Neutrophil (primary cell): Measurements from ENCODE around the gene GMFB.
"Not testable (repeated sequence)": the region's sequence is repeated elsewhere in the genome, so short reads cannot be mapped to it uniquely, and the experiment has no call there.

Source experiments
- H3K27ac ChIP-seq: fragments of 200-600 bp; sonication (generic); 2 replicates; pipeline ENCODE4 v1.5.1; 2016; ENCODE audit warnings: mild to moderate bottlenecking, moderate library complexity
- H3K27me3 ChIP-seq: fragments of 200-600 bp; sonication (generic); 2 replicates; pipeline ENCODE4 v1.6.0; 2016; ENCODE audit warnings: mild to moderate bottlenecking
- H3K36me3 ChIP-seq: fragments of 200-600 bp; sonication (generic); 2 replicates; pipeline ENCODE4 v1.5.1; 2017
- H3K4me1 ChIP-seq, 2 experiments: fragments of 200-600 bp in 1 of 2; sonication (generic) in 1 of 2; 1 replicate in 1 of 2; 2 replicates in 1 of 2; pipeline versions ENCODE4 v1.5.1 to v1.6.1; 2013 to 2016; ENCODE audit warnings: low read depth in 1 of 2, low read length in 1 of 2, mild to moderate bottlenecking in 1 of 2, moderate library complexity in 1 of 2; ENCODE audit not compliant: control insufficient read depth in 1 of 2, insufficient read depth in 1 of 2
- H3K4me3 ChIP-seq, 2 experiments: fragments of 200-600 bp in 1 of 2; sonication (generic) in 1 of 2; 1 replicate in 1 of 2; 2 replicates in 1 of 2; pipeline ENCODE4 v1.5.1; 2013 to 2016; ENCODE audit warnings: low read depth in 1 of 2, low read length in 1 of 2, mild to moderate bottlenecking in 1 of 2, moderate library complexity in 1 of 2
- H3K9me3 ChIP-seq: fragments of 200-600 bp; sonication (generic); 2 replicates; pipeline ENCODE4 v1.5.1; 2016
- TF ChIP-seq, protein P1 (sequence below): fragments of 200-600 bp; sonication (generic); IDR thresholded peaks from 2 replicates; pipeline ENCODE4 v1.5.1; 2016; ENCODE audit warnings: antibody characterized with exemption

GMFB gene

DNA sequence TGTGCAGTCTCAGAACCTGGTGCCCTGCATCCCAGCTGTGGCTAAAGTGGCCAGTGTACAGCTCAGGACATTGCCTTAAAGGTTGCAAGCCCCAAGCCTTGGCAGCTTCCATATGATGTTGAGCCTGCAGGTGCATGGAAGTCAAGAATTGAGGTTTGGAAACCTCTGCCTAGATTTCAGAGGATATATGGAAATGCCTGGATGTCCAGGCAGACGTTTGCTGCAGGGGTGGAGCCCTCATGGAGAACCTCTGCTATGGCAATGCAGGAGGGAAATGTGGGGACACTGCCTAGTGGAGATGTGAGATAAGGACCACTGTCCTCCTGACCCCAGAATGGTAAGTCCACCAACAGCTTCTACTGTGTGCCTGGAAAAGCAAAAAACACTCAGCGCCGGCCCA, 29.7 kb downstream of the GMFB start:
- Histone ChIP-seq H3K36me3 (no peaks in the 10 kb centered on the region), H3K27ac (no peak overlapping the region), H3K4me1 (peaks cover 8 to 9% of the 10 kb centered on the region in 2 experiments), H3K27me3 (no peaks in the 10 kb centered on the region), H3K9me3 (no peaks in the 10 kb centered on the region), H3K4me3 (no peak overlapping the region)
- TF ChIP-seq, protein P1, sequence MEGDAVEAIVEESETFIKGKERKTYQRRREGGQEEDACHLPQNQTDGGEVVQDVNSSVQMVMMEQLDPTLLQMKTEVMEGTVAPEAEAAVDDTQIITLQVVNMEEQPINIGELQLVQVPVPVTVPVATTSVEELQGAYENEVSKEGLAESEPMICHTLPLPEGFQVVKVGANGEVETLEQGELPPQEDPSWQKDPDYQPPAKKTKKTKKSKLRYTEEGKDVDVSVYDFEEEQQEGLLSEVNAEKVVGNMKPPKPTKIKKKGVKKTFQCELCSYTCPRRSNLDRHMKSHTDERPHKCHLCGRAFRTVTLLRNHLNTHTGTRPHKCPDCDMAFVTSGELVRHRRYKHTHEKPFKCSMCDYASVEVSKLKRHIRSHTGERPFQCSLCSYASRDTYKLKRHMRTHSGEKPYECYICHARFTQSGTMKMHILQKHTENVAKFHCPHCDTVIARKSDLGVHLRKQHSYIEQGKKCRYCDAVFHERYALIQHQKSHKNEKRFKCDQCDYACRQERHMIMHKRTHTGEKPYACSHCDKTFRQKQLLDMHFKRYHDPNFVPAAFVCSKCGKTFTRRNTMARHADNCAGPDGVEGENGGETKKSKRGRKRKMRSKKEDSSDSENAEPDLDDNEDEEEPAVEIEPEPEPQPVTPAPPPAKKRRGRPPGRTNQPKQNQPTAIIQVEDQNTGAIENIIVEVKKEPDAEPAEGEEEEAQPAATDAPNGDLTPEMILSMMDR: no peak

DNA sequence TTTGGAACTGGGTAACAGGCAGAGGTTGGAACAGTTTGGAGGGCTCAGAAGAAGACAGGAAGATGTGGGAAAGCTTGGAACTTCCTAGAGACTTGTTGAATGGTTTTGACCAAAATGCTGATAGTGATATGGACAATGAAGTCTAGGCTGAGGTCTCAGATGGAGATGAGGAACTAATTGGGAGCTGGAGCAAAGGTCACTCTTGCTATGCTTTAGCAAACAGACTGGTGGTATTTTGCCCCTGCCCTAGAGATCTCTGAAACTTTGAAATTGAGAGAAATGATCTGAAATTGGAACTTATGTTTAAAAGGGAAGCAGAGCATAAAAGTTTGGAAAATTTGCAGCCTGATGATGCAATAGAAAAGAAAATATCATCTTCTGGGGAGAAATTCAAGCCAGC, 30.2 kb downstream of the GMFB start:
- H3K27me3 ChIP-seq, H3K4me3 ChIP-seq, H3K36me3 ChIP-seq, H3K9me3 ChIP-seq, H3K4me1 ChIP-seq, H3K27ac ChIP-seq: not testable (repeated sequence)

DNA sequence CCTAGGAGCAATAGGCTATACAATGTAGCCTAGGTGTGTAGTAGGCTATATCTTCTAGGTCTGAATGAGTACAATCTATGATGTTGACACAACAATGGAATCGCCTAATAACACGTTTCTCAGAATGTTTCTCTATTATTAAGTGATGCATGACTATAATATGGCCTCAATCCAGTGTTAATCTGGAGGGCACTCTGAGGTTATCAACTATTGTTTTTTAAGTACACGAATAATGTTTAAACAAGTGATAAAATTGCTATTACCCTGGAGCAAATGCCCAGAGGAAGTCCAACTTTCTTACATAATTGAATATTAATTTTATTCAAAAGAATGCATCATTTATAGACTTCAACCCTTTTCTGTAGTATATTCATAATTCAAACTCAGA, 31.2 kb downstream of the GMFB start:
- H3K4me3 ChIP-seq: no peak overlapping the region
- no peak overlapping the region for H3K27ac ChIP-seq
- peaks cover under 1% of the 10 kb centered on the region in 2 experiments for H3K4me1 ChIP-seq
- H3K9me3 ChIP-seq: no peaks in the 10 kb centered on the region
- no peaks in the 10 kb centered on the region for H3K27me3 ChIP-seq
- no peaks in the 10 kb centered on the region for H3K36me3 ChIP-seq
- TF ChIP-seq, protein P1: no peak

DNA sequence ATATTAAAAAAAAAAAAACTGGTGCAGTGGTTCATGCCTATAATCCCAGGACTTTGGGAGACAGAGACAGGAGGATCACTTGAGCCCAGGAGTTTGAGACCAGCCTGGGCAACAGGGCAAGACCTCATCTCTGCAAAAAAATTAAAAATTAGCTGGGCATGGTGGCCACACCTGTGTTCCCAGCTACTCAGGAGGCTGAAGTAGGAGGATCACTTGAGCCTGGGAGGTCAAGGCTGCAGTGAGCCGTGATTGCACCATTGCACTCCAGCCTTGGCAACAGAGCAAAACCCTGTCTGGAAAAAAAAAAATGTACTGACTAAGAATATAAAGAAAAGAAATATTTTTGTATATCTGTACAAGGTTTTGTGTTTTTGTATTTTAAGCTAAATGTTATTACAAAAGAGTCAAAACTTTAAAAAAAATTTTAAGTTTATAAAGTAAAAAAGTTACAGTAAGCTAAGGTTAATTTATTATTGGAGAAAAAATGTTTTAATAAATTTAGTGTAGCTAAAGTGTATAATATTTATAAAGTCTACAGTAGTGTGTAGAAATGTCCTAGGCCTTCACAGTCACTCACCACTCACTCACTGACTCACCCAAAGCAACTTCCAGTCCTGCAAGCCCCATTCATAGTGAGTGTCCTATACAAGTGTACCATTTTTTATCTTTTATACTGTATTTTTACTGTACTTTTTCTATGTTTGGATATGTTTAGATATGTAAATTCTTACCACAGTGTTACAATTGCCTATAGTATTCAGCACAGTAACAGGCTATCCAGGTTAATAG, 31.8 kb downstream of the GMFB start:
- not testable (repeated sequence) for H3K4me1 ChIP-seq, H3K27ac ChIP-seq, H3K27me3 ChIP-seq, H3K4me3 ChIP-seq, H3K36me3 ChIP-seq, H3K9me3 ChIP-seq

DNA sequence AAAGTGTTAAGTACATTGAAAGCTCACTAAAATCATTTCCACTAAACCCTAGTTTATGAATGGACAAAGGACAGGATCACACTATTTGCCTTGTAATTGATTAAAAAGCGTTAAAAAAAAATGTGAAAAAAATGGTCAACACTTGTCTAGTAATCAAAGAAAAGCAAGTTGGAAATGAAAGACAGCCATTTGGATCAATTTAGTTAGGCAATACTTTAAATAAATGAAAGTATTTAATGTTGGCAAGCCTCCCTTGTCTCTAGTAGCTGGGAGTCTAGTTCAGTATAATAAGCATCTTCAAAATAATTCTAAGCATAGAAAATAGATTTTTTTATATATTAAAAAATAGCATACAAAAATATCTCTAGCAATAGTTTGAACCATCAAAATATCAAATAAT, 33.4 kb downstream of the GMFB start:
- Histone ChIP-seq H3K9me3 (no peaks in the 10 kb centered on the region), H3K36me3 (no peaks in the 10 kb centered on the region), H3K4me1 (peaks cover 10 to 11% of the 10 kb centered on the region in 2 experiments), H3K27ac (no peak overlapping the region), H3K4me3 (no peak overlapping the region), H3K27me3 (no peaks in the 10 kb centered on the region)
- TF ChIP-seq, protein P1: no peak

DNA sequence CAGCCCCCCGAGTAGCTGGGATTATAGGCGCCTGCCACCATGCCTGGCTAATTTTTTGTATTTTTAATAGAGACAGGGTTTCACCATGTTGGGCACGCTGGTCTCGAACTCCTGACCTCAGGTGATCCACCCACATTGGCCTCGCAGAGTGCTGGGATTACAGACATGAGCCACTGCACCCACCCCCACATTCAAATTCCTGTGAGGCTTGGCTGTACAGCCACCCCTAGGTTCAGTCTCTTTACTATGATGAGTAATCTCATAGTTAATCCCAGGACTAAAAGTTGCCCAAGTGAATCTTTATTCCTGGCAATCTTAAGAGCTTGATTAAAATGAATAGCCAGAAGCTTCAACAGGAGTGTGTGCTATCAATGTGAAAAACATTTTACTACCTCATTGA, 34.8 kb downstream of the GMFB start:
- H3K36me3 ChIP-seq, H3K4me3 ChIP-seq, H3K27me3 ChIP-seq, H3K27ac ChIP-seq, H3K9me3 ChIP-seq: not testable (repeated sequence)
- peaks cover 17 to 18% of the 10 kb centered on the region in 2 experiments for H3K4me1 ChIP-seq

DNA sequence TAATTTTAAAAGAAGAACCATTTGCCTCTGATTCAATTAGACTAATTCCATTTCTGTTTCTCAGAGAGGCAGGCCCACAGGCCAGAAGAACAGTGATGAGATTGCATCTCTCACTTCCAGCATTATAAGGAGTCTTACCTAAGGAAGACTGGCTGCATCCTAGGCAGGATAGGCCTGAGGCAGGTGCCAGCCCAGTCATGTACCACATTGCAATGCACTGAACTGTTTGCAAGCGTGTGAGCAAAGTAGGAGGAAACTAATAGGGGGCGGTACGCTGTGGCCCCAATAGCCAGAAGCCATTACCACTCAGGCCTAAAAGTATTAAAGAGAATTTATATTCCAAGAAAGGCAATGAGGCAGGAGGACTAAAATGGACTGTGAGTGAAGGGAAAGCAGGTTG, 35.5 kb downstream of the GMFB start:
- Histone ChIP-seq H3K27ac (no peak overlapping the region), H3K4me1 (peaks cover 19 to 20% of the 10 kb centered on the region in 2 experiments), H3K4me3 (no peak overlapping the region), H3K9me3 (no peaks in the 10 kb centered on the region), H3K27me3 (no peaks in the 10 kb centered on the region), H3K36me3 (no peaks in the 10 kb centered on the region)
- TF ChIP-seq, protein P1: no peak
